Left lung (tissue), 8 donors: ENCODE data around the gene NPTX1. TPM values are rescaled to one million over a fixed set of nuclear protein-coding genes. Genes with fewer than 3 reads are reported as not detected.

Source experiments
- microRNA-seq, 2 donors: library from miRNA; unstranded; fragments of <30 nt; microRNA quantifications; one replicate each; pipeline ENCODE4, GENCODE V29; 2019
- polyA plus RNA-seq, 6 donors: library from polyadenylated mRNA; unstranded; fragments of 120-200 nt; gene quantifications; one replicate each; pipeline ENCODE4 v1.2.1, GENCODE V29; 2013; ENCODE audit not compliant: insufficient read length in 6 of 6
- total RNA-seq, 2 donors: library from RNA; stranded (reverse); fragmentation: NEBNext Ultra II Directional; extraction: Animal tissue kit (Norgen Biotek cat#: 25700); gene quantifications; one replicate each; pipeline ENCODE4 v1.2.1, GENCODE V29; 2021
- donor health status: DM: no; HTN: yes; CAD: no.
- donor health status: DM: no; HTN: no; CAD: no.

Gene NPTX1
- total and polyA plus RNA-seq, 8 donors: 0.17 to 9.1 (median 6.3) TPM

Small RNA genes within 50 kb of the gene (microRNA-seq; reads per million reads assigned to microRNA genes)
- 0 to 0.34 reads per million in 2 donors for gene MIR4730

Other genes with a start within 250 kb of the NPTX1 start
- 100 to 1,000 TPM; 212 to 264 TPM for gene RNF213, start 215.8 kb downstream of the NPTX1 start, total RNA-seq
- gene RNF213, start 215.8 kb downstream of the NPTX1 start, polyA plus RNA-seq: 100 to 1,000 TPM in 3 of 6 donors, 10 to 100 TPM in 3; 89.0 to 115 (median 100.0) TPM
- 10 to 100 TPM; 18.8 to 24.9 TPM for gene ENDOV, start 61.4 kb downstream of the NPTX1 start, total RNA-seq
- gene ENDOV, start 61.4 kb downstream of the NPTX1 start, polyA plus RNA-seq: 10 to 100 TPM; 37.1 to 49.9 (median 44.0) TPM
- gene RPTOR, start 68.2 kb upstream of the NPTX1 start, total RNA-seq: 10 to 100 TPM; 25.7 to 39.2 TPM
- gene RPTOR, start 68.2 kb upstream of the NPTX1 start, polyA plus RNA-seq: 10 to 100 TPM; 14.2 to 25.8 (median 18.4) TPM